G401 (cell line): Measurements from ENCODE around the gene ASCL2. TPM values are rescaled to one million over a fixed set of nuclear protein-coding genes. Genes with fewer than 3 reads are reported as not detected.

Experiments used
- DNase-seq: peaks from one replicate; pipeline ENCODE4 v3.0.0-alpha.2; 2015; ENCODE audit warnings: low spot score
- in situ Hi-C: cut with HindIII; loops from 2 replicates; pipeline ENCODE4 v1.10.0; 2016; ENCODE audit warnings: low sequenced_read_pairs, mixed read lengths
- total RNA-seq: library from RNA; depleted of rRNA; stranded (reverse); fragments of >200 nt; shearing (Covaris generic); gene quantifications from 2 replicates; pipeline ENCODE4 v1.2.3, GENCODE V29; 2014; rRNA removed

Gene ASCL2, protein sequence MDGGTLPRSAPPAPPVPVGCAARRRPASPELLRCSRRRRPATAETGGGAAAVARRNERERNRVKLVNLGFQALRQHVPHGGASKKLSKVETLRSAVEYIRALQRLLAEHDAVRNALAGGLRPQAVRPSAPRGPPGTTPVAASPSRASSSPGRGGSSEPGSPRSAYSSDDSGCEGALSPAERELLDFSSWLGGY
- not detected in 2 replicates for total RNA-seq

DNA sequence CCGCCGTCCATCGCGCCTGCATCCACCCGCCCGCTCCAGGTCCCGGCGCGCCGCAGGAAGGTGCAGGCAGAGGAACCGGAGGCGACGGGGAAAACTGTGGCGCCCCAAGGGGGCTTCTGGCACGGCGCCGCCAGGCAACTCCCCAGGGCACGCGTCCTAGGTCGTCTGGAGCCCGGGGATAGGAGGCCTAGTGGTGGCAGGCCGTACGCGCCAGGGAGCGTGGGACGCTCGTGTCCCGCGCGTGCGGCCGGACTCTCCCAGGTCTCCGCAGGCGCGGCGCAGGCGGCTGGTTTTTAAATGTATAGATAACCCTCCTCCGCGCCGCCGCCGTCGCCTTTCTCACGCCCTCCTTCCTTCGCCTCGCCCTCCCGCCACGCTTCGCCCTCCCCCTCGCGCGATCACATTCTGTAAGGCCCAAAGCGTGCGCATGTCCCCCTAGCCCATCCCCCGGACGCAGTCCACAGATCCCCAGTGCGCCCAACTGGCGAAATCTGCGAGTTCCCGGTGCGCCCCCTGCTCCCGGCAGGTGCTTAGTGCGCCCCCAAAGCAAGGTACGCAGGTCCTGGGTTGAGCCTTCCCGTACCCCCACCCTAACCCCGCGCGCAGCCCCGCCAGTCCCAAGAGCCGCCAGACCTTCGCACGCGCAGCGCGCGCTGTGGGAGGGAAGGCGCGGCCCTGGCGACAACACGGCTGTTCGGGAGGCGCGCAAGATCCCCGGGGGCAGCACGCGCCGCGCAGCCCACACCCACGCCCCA is at the start of gene ASCL2:
TSS of gene ASCL2 (minus strand) at position 267 of the 755 bp plus-strand sequence. CDS start at position 11, 256 bp downstream.
- no peak for DNase-seq
- in situ Hi-C loops: no loop called here

GRCh38 chr11:2319791-2320472 is 49.5 kb upstream of the ASCL2 start:
- no peak for DNase-seq
- in situ Hi-C loops: no loop called here

DNA sequence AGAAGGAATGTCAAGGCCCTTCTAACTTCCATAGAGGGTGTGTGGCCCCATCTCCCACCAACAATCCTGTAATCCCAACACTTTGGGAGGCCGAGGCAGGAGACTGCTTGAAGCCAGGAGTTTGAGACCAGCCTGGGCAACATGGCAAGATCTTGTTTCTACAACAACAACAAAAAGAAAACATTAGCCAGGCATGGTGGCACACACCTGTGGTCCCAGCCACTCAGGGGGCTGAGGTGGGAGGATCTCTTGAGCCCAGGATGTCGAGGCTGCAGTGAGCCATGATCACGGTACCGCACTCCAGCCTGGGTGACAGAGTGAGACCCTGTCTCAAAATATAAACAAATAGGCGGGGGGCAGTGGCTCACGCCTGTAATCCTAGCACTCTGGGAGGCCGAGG is 48.3 kb upstream of the ASCL2 start:
- in situ Hi-C loops: no loop called here
- DNase-seq: no peak

DNA sequence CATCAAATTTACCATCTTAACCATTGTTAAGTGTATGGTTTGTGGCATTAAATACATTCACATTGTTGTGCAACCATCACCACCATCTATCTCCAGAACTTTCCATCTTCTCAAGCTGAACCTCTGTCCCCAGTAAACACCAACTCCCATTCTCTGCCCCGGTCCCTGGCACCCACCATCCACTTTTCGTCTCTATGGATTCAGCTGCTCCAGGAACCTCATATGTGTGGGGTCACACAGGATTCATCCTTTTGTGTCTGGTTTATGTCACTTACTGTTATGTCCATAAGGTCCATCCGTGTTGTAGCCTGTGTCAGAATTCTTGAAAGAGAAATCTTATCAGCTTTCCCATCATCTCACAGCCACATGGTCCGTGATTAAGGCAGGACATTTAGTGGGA is 47.7 kb upstream of the ASCL2 start:
- no peak for DNase-seq
- in situ Hi-C loops: no loop called here

DNA sequence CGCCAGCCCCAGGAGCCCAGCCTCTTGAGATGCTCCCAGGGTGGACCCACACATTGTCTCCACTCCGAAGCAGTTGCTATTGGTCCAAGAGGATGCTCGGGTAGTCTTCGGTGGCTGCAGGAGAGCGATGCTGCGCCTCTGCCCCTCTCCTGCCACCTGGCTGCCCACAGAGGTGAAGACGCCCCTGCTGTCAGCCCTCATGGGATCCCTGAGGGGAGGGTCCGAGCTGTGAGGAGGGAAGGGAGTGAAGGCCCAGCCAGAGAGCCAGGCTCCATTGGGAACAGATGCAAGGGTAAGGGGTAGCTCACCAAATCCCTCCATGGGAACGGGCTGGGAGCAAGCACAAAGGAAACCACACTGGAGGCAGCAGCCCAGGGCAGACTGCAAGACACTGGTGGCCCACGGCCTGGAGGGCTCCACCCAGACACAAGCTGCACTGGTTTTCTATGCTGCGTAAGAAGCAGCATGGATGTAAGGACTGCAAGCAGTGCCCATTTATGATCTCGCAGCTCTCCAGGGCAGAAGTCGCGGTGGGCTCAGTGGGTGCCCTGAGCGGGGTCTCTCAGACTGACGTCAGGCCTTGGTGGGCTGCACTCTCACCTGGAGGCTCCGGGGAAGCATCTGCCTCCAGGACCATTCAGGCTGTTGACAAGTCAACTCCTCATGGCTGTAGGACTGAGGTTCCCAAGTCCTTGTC is 47.1 kb upstream of the ASCL2 start:
- in situ Hi-C loops: no loop called here
- no peak for DNase-seq

GRCh38 chr11:2316963-2317244 is 46.5 kb upstream of the ASCL2 start:
- in situ Hi-C loops: no loop called here
- no peak for DNase-seq

- no peak for DNase-seq
- in situ Hi-C loops: no loop called here
Observed at GRCh38 chr11:2316169-2316962, 46.0 kb upstream of the ASCL2 start.

GRCh38 chr11:2315395-2316168 is 45.2 kb upstream of the ASCL2 start:
- in situ Hi-C loops: no loop called here
- no peak for DNase-seq

DNA sequence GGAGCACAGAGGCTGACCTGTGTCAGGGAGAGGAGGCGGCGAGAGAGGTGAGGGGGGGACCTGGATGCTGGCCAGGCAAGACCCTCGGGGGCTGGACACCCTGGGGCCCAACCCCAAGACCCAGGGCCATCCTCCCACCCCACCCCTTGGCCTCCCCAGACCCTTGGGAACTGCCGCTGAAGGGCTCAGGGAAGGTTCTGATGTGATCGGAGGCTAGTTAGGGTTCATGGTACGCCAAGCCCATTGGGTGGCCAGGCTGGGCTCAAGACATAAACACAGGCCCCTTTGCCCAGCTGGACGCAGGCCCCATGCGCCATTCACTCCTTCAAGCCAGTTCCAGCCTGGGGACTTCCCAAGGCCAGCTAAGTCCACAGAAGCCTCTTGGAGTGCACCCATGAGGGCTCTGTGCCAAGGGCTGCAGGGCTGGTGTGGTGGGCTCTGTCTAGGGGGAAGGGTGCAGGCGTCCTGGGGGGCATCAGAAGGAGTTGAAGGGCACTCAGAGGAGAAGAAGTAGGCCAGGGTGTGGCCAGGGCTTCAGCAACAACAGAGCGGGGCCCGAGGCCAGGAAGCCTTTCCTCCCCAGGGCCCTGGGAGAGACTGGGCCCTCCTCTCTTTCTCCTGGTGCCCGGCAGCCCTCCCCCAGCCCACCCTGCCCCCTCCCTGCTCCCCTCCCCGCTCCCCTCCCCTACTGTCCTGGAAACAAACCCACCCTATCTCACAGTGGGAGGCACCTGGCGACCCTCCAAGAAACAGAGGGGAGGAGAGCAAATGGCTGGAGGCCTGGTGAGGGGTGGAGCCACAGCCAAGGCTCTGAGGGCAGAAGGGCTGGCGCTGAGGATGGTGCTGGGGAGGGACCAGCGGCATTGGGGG is 44.4 kb upstream of the ASCL2 start:
- in situ Hi-C loops: no loop called here
- peak; percentile 33 for DNase-seq

GRCh38 chr11:2314136-2314524 is 43.7 kb upstream of the ASCL2 start:
- in situ Hi-C loops: no loop called here
- DNase-seq: no peak

- no peak for DNase-seq
- in situ Hi-C loops: no loop called here
Observed at GRCh38 chr11:2313051-2313951, 42.9 kb upstream of the ASCL2 start.

- no peak for DNase-seq
- in situ Hi-C loops: no loop called here
Observed at GRCh38 chr11:2312232-2313042, 42.0 kb upstream of the ASCL2 start.

GRCh38 chr11:2311353-2312133 is 41.2 kb upstream of the ASCL2 start:
- in situ Hi-C loops: no loop called here

GRCh38 chr11:2310786-2311352 is 40.5 kb upstream of the ASCL2 start:
- in situ Hi-C loops: no loop called here
- no peak for DNase-seq

More at GRCh38 chr11:2311353-2312133, 41.2 kb upstream of the ASCL2 start:
- no peak for DNase-seq
